ENCODE results near the gene ISX. TPM values are rescaled to one million over a fixed set of nuclear protein-coding genes. Genes with fewer than 3 reads are reported as not detected.

The ISX gene
- total RNA-seq, 2 experiments from 2014 or later: not detected

DNA sequence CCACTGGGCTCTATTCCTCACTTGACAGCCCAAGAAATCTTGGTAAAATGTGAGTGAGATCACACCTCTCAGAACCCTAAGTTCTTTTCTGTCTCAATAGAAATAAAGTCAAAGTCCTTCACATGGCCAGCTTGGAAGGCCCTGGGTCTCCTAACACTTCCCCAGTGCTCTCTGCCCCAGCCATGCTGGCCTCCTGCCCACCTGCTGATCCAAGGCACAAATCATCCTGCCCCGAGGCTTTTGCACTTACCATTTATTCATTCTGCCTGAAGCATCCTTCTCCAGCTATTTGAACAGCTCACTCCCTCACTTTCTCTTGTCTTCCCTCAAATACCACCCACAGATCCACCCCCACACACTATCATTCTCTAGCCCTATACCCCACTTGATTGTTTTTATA lies 26.4 kb downstream of the ISX start:
- Histone ChIP-seq H3K9me3 (ENCODE audit: control insufficient read depth in 1 of 2, insufficient read depth in 1 of 2, low read length in 2 of 2) (no peaks in the 10 kb centered on the region), H3K4me3 (ENCODE audit: low read length) (no peak overlapping the region), H3K27me3 (ENCODE audit: control insufficient read depth in 1 of 2, insufficient read depth in 2 of 2, low read length in 2 of 2) (peaks cover 0 to 6% of the 10 kb centered on the region in 2 experiments), H3K4me1 (ENCODE audit: insufficient read depth, low read length) (no peaks in the 10 kb centered on the region), H3K36me3 (ENCODE audit: insufficient read depth, low read length) (no peaks in the 10 kb centered on the region), H3K27ac (ENCODE audit: low read depth in 1 of 2, low read length in 2 of 2) (no peak overlapping the region)
- POLR2A ChIA-PET: no interaction called here
- Mint-ChIP-seq H3K27ac (no peak overlapping the region), H3K27me3 (peaks cover 31% of the 10 kb centered on the region), H3K4me3 (no peak overlapping the region), H3K36me3 (ENCODE audit: low read depth) (no peaks in the 10 kb centered on the region), H3K4me1 (ENCODE audit: low read depth) (no peaks in the 10 kb centered on the region), H3K9me3 (peaks cover 5% of the 10 kb centered on the region)
- intact Hi-C loops (cut with DNase I, micrococcal nuclease): no loop called here
- CTCF ChIA-PET: no interaction called here
- no peak for TF ChIP-seq CTCF (IDR thresholded peaks at IDR 0.05)
- no peak for DNase-seq
- no peak for ATAC-seq (ENCODE audit: poor library complexity)

DNA sequence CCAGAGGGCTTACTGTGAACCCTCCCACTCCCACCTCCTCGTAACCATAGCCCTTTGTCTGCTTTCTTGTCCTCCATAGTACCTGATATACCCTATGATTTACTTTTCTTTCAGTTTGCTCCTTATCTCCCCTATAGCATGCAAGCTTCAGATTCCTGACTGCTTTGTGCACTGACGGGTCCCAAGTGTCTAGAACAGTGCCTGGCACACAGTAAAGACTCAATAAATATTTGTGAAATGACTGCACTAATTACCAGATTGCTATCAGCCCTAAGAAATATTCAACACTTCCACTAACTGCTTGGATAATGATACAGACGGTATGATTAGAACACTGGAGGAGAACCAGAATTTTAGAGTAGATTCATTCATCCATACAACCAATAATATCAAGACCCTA lies 33.0 kb downstream of the ISX start:
- Mint-ChIP-seq H3K9me3 (no peaks in the 10 kb centered on the region), H3K27ac (no peak overlapping the region), H3K27me3 (peaks cover 37% of the 10 kb centered on the region), H3K4me3 (no peak overlapping the region), H3K4me1 (ENCODE audit: low read depth) (no peaks in the 10 kb centered on the region), H3K36me3 (ENCODE audit: low read depth) (no peaks in the 10 kb centered on the region)
- ChIA-PET CTCF (no interaction called here), POLR2A (no interaction called here)
- intact Hi-C loops (cut with DNase I, micrococcal nuclease): no loop called here
- DNase-seq: no peak
- no peaks in the 10 kb centered on the region for H3K4me1 ChIP-seq (ENCODE audit: insufficient read depth, low read length)
- no peak overlapping the region for H3K4me3 ChIP-seq (ENCODE audit: low read length)
- H3K27me3 ChIP-seq (ENCODE audit: control insufficient read depth in 1 of 2, insufficient read depth in 2 of 2, low read length in 2 of 2): peaks cover 0 to 8% of the 10 kb centered on the region in 2 experiments
- peaks cover 0 to 5% of the 10 kb centered on the region in 2 experiments for H3K9me3 ChIP-seq (ENCODE audit: control insufficient read depth in 1 of 2, insufficient read depth in 1 of 2, low read length in 2 of 2)
- ATAC-seq (ENCODE audit: poor library complexity): no peak
- no peak overlapping the region for H3K27ac ChIP-seq (ENCODE audit: low read depth in 1 of 2, low read length in 2 of 2)
- TF ChIP-seq CTCF (IDR thresholded peaks at IDR 0.05): no peak
- H3K36me3 ChIP-seq (ENCODE audit: insufficient read depth, low read length): no peaks in the 10 kb centered on the region

DNA sequence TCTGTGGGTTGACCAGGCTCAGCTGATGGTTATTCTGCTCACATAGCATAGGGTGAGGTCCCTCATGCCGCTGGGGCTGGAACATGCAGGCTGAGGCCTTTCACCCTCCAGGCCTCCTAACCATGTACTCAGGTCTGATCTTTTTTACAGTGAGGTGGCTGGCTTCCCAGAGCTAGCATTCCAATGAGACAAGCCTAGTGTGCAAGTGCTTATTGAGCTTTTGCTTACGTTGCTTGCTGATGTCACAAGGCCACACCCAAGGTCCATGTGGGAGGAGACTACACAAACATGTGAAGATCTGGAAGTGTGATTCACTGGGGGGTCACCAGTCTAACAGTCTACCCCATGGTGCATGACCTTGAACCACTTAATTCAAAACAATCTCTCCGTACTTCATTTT lies 33.9 kb downstream of the ISX start:
- intact Hi-C loops (cut with DNase I, micrococcal nuclease): no loop called here
- TF ChIP-seq CTCF (IDR thresholded peaks at IDR 0.05): no peak
- POLR2A ChIA-PET: no interaction called here
- no peaks in the 10 kb centered on the region for H3K4me1 Mint-ChIP-seq (ENCODE audit: low read depth)
- ATAC-seq (ENCODE audit: poor library complexity) (no peak), DNase-seq (no peak)
- peaks cover 0 to 5% of the 10 kb centered on the region in 2 experiments for H3K9me3 ChIP-seq (ENCODE audit: control insufficient read depth in 1 of 2, insufficient read depth in 1 of 2, low read length in 2 of 2)
- H3K4me1 ChIP-seq (ENCODE audit: insufficient read depth, low read length): no peaks in the 10 kb centered on the region
- no peaks in the 10 kb centered on the region for H3K36me3 Mint-ChIP-seq (ENCODE audit: low read depth)
- no peak overlapping the region for H3K4me3 ChIP-seq (ENCODE audit: low read length)
- CTCF ChIA-PET: no interaction called here
- H3K27me3 ChIP-seq (ENCODE audit: control insufficient read depth in 1 of 2, insufficient read depth in 2 of 2, low read length in 2 of 2): peaks cover 0 to 8% of the 10 kb centered on the region in 2 experiments
- H3K27me3 Mint-ChIP-seq: peaks cover 31% of the 10 kb centered on the region
- no peak overlapping the region for H3K27ac Mint-ChIP-seq
- H3K27ac ChIP-seq (ENCODE audit: low read depth in 1 of 2, low read length in 2 of 2): no peak overlapping the region
- no peaks in the 10 kb centered on the region for H3K9me3 Mint-ChIP-seq
- no peaks in the 10 kb centered on the region for H3K36me3 ChIP-seq (ENCODE audit: insufficient read depth, low read length)
- no peak overlapping the region for H3K4me3 Mint-ChIP-seq
